ENCODE measurements around the gene TNXB.
A peak's percentile ranks its signal among the peaks of the same experiment; 100 is the strongest.
"Not testable (repeated sequence)": the region's sequence is repeated elsewhere in the genome, so short reads cannot be mapped to it uniquely, and the experiment has no call there.

The TNXB gene

DNA sequence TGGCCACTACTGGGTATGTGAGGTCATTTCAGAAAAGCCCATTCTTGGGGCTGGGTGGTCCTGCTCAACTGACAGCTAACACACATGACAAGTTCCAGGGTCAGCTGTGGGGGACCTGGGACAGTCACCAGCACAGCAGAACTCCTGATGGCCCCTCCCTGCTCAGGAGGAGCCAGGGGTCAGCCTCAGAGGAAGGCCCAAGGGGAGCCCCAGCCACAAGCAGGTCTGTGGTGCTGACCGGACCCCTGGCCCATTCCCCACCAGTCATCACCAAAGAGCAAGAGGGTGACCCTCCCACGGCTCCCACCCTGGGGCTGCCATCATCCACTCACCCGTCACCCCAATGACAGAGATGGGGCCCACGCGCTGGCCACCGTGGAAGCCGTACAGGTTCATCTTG is 52.9 kb downstream of the TNXB start:
- DNase-seq (ENCODE audit: low read depth) = no peak
- no peak overlapping the region for H3K4me3 ChIP-seq (ENCODE audit: control insufficient read depth, low read depth, low read length)
- TF ChIP-seq, protein P1, sequence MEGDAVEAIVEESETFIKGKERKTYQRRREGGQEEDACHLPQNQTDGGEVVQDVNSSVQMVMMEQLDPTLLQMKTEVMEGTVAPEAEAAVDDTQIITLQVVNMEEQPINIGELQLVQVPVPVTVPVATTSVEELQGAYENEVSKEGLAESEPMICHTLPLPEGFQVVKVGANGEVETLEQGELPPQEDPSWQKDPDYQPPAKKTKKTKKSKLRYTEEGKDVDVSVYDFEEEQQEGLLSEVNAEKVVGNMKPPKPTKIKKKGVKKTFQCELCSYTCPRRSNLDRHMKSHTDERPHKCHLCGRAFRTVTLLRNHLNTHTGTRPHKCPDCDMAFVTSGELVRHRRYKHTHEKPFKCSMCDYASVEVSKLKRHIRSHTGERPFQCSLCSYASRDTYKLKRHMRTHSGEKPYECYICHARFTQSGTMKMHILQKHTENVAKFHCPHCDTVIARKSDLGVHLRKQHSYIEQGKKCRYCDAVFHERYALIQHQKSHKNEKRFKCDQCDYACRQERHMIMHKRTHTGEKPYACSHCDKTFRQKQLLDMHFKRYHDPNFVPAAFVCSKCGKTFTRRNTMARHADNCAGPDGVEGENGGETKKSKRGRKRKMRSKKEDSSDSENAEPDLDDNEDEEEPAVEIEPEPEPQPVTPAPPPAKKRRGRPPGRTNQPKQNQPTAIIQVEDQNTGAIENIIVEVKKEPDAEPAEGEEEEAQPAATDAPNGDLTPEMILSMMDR (conservative IDR thresholded peaks at IDR 0.05; ENCODE audit: control insufficient read depth, insufficient read depth, low read depth, low read length) = no peak

DNA sequence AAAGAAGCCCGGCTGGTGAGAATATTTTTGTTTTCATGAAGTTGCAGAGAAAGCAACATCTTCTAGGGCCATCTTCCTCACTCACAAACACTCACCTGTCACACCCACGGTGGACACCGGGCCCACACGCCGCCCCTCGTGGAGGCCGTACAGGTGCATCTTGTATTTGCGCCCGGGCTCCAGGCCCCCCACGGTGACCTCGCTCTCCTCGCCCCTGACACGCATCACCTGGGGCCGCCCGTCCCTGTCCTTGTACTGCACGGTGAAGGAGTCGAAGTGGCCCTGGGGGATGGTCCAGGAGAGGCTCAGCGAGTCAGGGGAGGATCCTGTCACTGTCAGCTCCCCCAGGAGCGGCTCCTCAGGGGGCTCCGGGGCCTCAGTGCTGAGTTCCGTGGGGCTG is 53.4 kb downstream of the TNXB start:
- H3K4me3 ChIP-seq (ENCODE audit: control insufficient read depth, low read depth, low read length) = not testable (repeated sequence)

DNA sequence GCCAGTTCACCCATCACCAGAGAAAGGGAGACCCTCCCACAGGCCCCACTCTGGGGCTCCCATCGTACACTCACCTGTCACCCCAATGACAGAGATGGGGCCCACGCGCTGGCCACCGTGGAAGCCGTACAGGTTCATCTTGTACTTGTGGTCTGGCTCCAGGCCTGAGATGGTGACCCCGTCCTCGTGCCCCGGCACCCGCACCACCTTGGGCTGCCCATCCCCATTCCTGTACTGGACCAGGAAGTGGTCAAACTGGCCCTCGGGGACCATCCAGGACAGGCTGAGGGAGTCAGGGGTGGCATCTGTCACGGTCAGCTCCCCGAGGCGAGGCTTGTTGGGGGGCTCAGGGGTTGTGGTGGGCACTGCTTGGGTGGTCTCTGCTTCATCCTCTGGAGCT is 55.8 kb downstream of the TNXB start:
- H3K4me3 ChIP-seq (ENCODE audit: control insufficient read depth, low read depth, low read length); DNase-seq (ENCODE audit: low read depth): not testable (repeated sequence)

More for the DNA sequence above, 53.4 kb downstream of the TNXB start:
- not testable (repeated sequence) for DNase-seq (ENCODE audit: low read depth)

DNA sequence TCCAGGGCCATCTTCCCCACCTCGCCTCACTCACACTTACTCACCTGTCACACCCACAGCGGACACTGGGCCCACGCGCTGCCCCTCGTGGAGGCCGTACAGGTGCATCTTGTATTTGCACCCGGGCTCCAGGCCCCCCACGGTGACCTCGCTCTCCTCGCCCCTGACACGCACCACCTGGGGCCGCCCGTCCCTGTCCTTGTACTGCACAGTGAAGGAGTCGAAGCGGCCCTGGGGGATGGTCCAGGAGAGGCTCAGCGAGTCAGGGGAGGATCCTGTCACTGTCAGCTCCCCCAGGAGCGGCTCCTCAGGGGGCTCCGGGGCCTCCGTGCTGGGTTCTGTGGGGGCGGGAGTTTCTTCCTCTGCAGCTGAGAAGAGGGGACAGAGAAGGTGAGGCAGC is 56.5 kb downstream of the TNXB start:
- DNase-seq (ENCODE audit: low read depth); H3K4me3 ChIP-seq (ENCODE audit: control insufficient read depth, low read depth, low read length): not testable (repeated sequence)

DNA sequence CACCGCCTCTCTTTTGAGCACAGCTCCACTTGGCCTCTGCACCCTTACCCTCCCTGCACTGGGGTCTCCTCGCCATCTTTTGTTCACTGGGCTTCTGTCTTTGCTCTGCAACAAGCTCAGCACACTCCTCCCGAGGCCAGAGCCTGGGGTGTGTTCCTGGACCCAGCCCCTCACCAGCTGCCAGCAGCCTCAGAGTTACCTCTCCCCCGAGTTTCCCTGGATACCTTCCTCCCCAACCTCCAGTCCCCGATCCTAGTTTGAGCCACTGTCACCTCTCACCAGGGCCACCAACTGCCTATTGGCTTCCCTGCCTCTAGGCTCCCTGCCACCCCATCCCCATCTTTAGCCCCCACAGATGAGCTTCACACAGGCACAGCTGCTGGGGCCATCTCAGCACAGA is 58.6 kb downstream of the TNXB start:
- TF ChIP-seq, protein P1 (conservative IDR thresholded peaks at IDR 0.05; ENCODE audit: control insufficient read depth, insufficient read depth, low read depth, low read length) = no peak
- no peak overlapping the region for H3K4me3 ChIP-seq (ENCODE audit: control insufficient read depth, low read depth, low read length)
- DNase-seq (ENCODE audit: low read depth) = no peak

DNA sequence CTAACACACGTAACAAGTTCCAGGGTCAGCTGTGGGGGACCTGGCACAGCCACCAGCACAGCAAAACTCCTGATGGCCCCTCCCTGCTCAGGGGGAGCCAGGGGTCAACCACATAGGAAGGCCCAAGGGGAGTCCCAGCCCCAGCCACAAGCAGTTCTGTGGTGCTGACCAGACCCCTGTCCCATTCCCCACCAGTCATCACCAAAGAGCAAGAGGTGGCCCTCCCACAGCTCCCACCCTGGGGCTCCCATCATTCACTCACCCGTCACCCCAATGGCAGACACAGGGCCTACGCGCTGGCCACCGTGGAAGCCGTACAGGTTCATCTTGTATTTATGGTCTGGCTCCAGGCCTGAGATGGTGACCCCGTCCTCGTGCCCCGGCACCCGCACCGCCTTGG is 59.4 kb downstream of the TNXB start:
- not testable (repeated sequence) for DNase-seq (ENCODE audit: low read depth); H3K4me3 ChIP-seq (ENCODE audit: control insufficient read depth, low read depth, low read length)

DNA sequence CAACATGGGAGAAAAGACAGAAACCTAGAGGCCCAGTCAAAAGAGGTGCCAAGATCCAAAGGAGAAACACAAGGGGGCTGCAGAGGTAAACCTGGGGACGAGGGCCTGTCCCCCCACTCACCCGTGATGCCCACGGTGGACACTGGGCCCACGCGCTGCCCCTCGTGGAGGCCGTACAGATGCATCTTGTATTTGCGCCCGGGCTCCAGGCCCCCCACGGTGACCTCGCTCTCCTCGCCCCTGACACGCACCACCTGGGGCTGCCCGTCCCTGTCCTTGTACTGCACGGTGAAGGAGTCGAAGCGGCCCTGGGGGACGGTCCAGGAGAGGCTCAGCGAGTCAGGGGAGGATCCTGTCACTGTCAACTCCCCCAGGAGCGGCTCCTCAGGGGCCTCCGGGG is 60.0 kb downstream of the TNXB start:
- not testable (repeated sequence) for H3K4me3 ChIP-seq (ENCODE audit: control insufficient read depth, low read depth, low read length); DNase-seq (ENCODE audit: low read depth)

DNA sequence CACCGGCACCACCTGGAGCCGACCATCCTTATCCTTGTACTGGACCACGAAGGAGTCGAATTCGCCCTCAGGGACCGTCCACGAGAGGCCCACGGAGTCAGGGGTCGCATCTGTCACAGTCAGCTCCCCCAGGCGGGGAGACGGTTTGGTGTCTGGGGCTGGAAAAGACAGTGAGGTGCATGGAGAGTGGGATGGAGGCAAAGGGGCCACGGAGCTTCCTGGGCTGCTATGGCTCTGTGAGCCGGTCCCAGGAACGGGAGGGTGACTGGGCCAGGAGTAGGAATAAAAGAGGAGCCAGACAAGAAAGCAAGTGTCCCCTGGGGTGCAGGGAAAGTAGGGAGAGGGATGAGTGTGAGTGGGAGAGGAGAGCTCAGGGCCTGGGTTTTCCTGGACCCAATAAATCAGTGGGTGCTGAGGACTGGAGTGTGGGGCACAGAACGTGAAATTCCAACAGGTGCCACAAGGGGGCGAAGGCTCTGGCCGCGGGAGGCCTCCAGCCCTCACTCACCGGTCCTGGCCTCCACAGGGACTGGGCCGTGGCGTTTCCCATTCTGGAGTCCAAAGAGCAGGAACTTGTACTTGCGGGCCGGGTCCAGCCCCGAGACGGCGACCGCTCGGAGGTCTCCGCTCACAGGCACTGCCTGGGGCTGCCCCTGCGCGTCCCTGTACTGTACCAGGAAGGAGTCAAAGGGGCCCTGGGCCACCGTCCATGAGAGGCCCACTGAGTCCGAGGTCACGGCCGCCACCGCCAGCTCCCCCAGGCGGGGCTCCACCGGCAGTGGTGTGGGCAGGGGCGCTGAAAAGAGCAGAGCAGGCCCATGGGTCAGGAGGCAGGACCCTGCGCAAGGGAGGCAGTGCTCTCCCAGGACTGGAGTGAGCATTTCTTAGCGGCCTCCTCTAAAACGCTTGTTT is 61.0 kb downstream of the TNXB start:
- TF ChIP-seq, protein P1 (conservative IDR thresholded peaks at IDR 0.05; ENCODE audit: control insufficient read depth, insufficient read depth, low read depth, low read length) = peak; percentile 80
- DNase-seq (ENCODE audit: low read depth) = peak; percentile 49

DNA sequence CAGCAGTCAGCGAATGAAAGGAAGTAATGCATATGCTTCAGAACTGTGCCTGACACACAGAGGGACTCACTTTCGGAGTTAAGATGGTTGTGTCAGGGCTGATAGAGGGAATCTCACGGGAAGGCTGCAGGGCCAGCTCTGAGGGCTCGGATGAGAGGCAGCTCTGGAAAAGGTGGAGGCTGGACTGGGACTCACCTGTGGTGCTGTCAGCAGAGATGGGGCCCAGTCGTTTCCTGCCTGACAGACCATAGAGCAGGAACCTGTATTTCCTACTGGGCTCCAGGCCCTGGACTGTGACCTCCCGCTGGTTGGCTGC is 61.6 kb downstream of the TNXB start:
- DNase-seq (ENCODE audit: low read depth) = no peak
- no peak overlapping the region for H3K4me3 ChIP-seq (ENCODE audit: control insufficient read depth, low read depth, low read length)
- TF ChIP-seq, protein P1 (conservative IDR thresholded peaks at IDR 0.05; ENCODE audit: control insufficient read depth, insufficient read depth, low read depth, low read length) = no peak

More for the DNA sequence above, 61.0 kb downstream of the TNXB start:
- H3K4me3 ChIP-seq (ENCODE audit: control insufficient read depth, low read depth, low read length) = no peak overlapping the region

All from fibroblast of mammary gland (primary cell).